ENCODE results near the gene PTPRO.

- TF ChIP-seq POLR2A (IDR thresholded peaks at IDR 0.05), result no peak
- TF ChIP-seq CTCF (IDR thresholded peaks at IDR 0.05), result no peak
These were observed 166.2 kb downstream of the PTPRO start for GRCh38 chr12:15488481-15488880.
